ENCODE measurements around the gene USP6.
"Not testable (repeated sequence)": the region's sequence is repeated elsewhere in the genome, so short reads cannot be mapped to it uniquely, and the experiment has no call there.

Gene USP6

GRCh38 chr17:5115673-5116651, at the start of gene USP6:
Gene USP6, plus strand, starts transcription at chr17:5116032. Its CDS starts 14,336 bp downstream, at chr17:5130368.
- peak in 1 of 2 donors; percentile 10 for DNase-seq

GRCh38 chr17:5068236-5068635, 47.6 kb upstream of the USP6 start:
- DNase-seq: no peak

- no peak for DNase-seq
These were observed 46.1 kb upstream of the USP6 start for GRCh38 chr17:5069724-5070123.

GRCh38 chr17:5075472-5075871, 40.4 kb upstream of the USP6 start:
- not testable (repeated sequence) for DNase-seq

- DNase-seq: not testable (repeated sequence)
These were observed 38.6 kb upstream of the USP6 start for GRCh38 chr17:5077275-5077674.

GRCh38 chr17:5077781-5078105, 38.1 kb upstream of the USP6 start:
- DNase-seq: no peak

- peak; percentile 75 to 82 for DNase-seq
These were observed 37.5 kb upstream of the USP6 start, which contains the start of gene ZFP3 for GRCh38 chr17:5078106-5079028. Gene ZFP3, plus strand, starts transcription at chr17:5078467. Its CDS starts 13,038 bp downstream, at chr17:5091505.

GRCh38 chr17:5080591-5080990, 35.2 kb upstream of the USP6 start:
- no peak for DNase-seq

GRCh38 chr17:5092218-5093010, 23.4 kb upstream of the USP6 start:
- DNase-seq: no peak

GRCh38 chr17:5096731-5097100, 19.1 kb upstream of the USP6 start:
- no peak for DNase-seq

- DNase-seq: peak in 1 of 2 donors; percentile 32
These were observed 18.6 kb upstream of the USP6 start for GRCh38 chr17:5097101-5097834.

GRCh38 chr17:5099271-5099670, 16.6 kb upstream of the USP6 start:
- DNase-seq: no peak

- no peak for DNase-seq
These were observed 15.0 kb upstream of the USP6 start for GRCh38 chr17:5100832-5101231.

- no peak for DNase-seq
These were observed 5.0 kb upstream of the USP6 start for GRCh38 chr17:5110816-5111215.

- DNase-seq: peak; percentile 92 to 96
These were observed 4.2 kb upstream of the USP6 start, which contains the start of gene ZNF232 for GRCh38 chr17:5111402-5112204. Gene ZNF232, minus strand, starts transcription at chr17:5111878. Its CDS starts 56 bp downstream, at chr17:5111822.

- DNase-seq: no peak
These were observed 2.4 kb downstream of the USP6 start for GRCh38 chr17:5118219-5118618.

GRCh38 chr17:5120036-5120435, 4.2 kb downstream of the USP6 start:
- no peak for DNase-seq

GRCh38 chr17:5120436-5121185, 4.8 kb downstream of the USP6 start:
- DNase-seq: not testable (repeated sequence)

- no peak for DNase-seq
These were observed 5.5 kb downstream of the USP6 start for GRCh38 chr17:5121186-5121841.
